Measurements from ENCODE around the gene PPP2R5D. TPM values are rescaled to one million over a fixed set of nuclear protein-coding genes. Genes with fewer than 3 reads are reported as not detected.

The PPP2R5D gene
- total RNA-seq, 4 donors from 2014 or later: 28.7 to 43.8 (median 36.4) TPM

GRCh38 chr6:42968783-42969182, 15.6 kb upstream of the PPP2R5D start:
- H3K4me1 ChIP-seq: no peaks in the 10 kb centered on the region
- intact Hi-C loops (cut with DNase I; ENCODE audit: low total_unique reads): no loop called here
- H3K36me3 ChIP-seq: no peaks in the 10 kb centered on the region
- H3K9me3 ChIP-seq: no peaks in the 10 kb centered on the region
- no peak overlapping the region for H3K27ac ChIP-seq
- no peak for TF ChIP-seq POLR2A (IDR thresholded peaks at IDR 0.05)
- H3K27me3 ChIP-seq: no peaks in the 10 kb centered on the region
- no peak for DNase-seq
- no peak overlapping the region for H3K4me3 ChIP-seq

- Histone ChIP-seq H3K27me3 (no peaks in the 10 kb centered on the region), H3K4me3 (no peak overlapping the region), H3K36me3 (no peaks in the 10 kb centered on the region), H3K27ac (no peak overlapping the region), H3K9me3 (no peaks in the 10 kb centered on the region), H3K4me1 (no peaks in the 10 kb centered on the region)
- no peak for DNase-seq
- intact Hi-C loops (cut with DNase I; ENCODE audit: low total_unique reads): no loop called here
- no peak for TF ChIP-seq POLR2A (IDR thresholded peaks at IDR 0.05)
- TF ChIP-seq CTCF (IDR thresholded peaks at IDR 0.05): no peak
Observed at GRCh38 chr6:42969431-42969830, 14.9 kb upstream of the PPP2R5D start.

GRCh38 chr6:42969934-42970333, 14.4 kb upstream of the PPP2R5D start:
- Histone ChIP-seq H3K9me3 (no peaks in the 10 kb centered on the region), H3K27me3 (no peaks in the 10 kb centered on the region), H3K27ac (no peak overlapping the region), H3K4me3 (no peak overlapping the region), H3K36me3 (no peaks in the 10 kb centered on the region), H3K4me1 (no peaks in the 10 kb centered on the region)
- DNase-seq: no peak
- no peak for TF ChIP-seq POLR2A (IDR thresholded peaks at IDR 0.05)
- no peak for TF ChIP-seq CTCF (IDR thresholded peaks at IDR 0.05)
- intact Hi-C loops (cut with DNase I; ENCODE audit: low total_unique reads): no loop called here

- intact Hi-C loops (cut with DNase I; ENCODE audit: low total_unique reads): no loop called here
- Histone ChIP-seq H3K27me3 (no peaks in the 10 kb centered on the region), H3K9me3 (no peaks in the 10 kb centered on the region), H3K27ac (no peak overlapping the region), H3K4me1 (no peaks in the 10 kb centered on the region), H3K4me3 (no peak overlapping the region), H3K36me3 (no peaks in the 10 kb centered on the region)
- DNase-seq: no peak
- TF ChIP-seq POLR2A (IDR thresholded peaks at IDR 0.05): no peak
- TF ChIP-seq CTCF (IDR thresholded peaks at IDR 0.05): no peak
Observed at GRCh38 chr6:42970871-42971612, 13.3 kb upstream of the PPP2R5D start.

- no peak overlapping the region for H3K27ac ChIP-seq
- no peaks in the 10 kb centered on the region for H3K9me3 ChIP-seq
- H3K36me3 ChIP-seq: no peaks in the 10 kb centered on the region
- TF ChIP-seq POLR2A (IDR thresholded peaks at IDR 0.05) (no peak), CTCF (IDR thresholded peaks at IDR 0.05) (no peak)
- no peak overlapping the region for H3K4me3 ChIP-seq
- no peaks in the 10 kb centered on the region for H3K4me1 ChIP-seq
- intact Hi-C loops (cut with DNase I; ENCODE audit: low total_unique reads): no loop called here
- no peak for DNase-seq
- H3K27me3 ChIP-seq: no peaks in the 10 kb centered on the region
Observed at GRCh38 chr6:42971746-42972327, 12.5 kb upstream of the PPP2R5D start.

Measured in uterus (tissue), 4 donors.